HG03469 (cell line): ENCODE results near the gene CAMK1D.

Experiments used
- ATAC-seq: cut with Tn5 transposase; IDR thresholded peaks from one replicate; pipeline ENCODE4 v1.9.1; 2021; ENCODE audit warnings: mild to moderate bottlenecking, moderate library complexity, moderate number of reproducible peaks; ENCODE audit not compliant: unreplicated experiment

CAMK1D gene

GRCh38 chr10:12369982-12370381 is 20.6 kb downstream of the CAMK1D start:
- no peak for ATAC-seq

GRCh38 chr10:12372846-12373245 is 23.5 kb downstream of the CAMK1D start:
- ATAC-seq, result no peak

GRCh38 chr10:12375076-12375504 is 25.7 kb downstream of the CAMK1D start:
- no peak for ATAC-seq

- ATAC-seq, result no peak
Observed at GRCh38 chr10:12376211-12376610, 26.9 kb downstream of the CAMK1D start.

GRCh38 chr10:12377658-12378290 is 28.4 kb downstream of the CAMK1D start:
- ATAC-seq, result no peak

GRCh38 chr10:12380999-12381398 is 31.7 kb downstream of the CAMK1D start:
- ATAC-seq, result no peak

- no peak for ATAC-seq
Observed at GRCh38 chr10:12381536-12382156, 32.3 kb downstream of the CAMK1D start.

GRCh38 chr10:12382157-12382548 is 32.8 kb downstream of the CAMK1D start:
- ATAC-seq, result no peak

GRCh38 chr10:12382956-12383531 is 33.7 kb downstream of the CAMK1D start:
- ATAC-seq, result no peak

- ATAC-seq, result no peak
Observed at GRCh38 chr10:12384906-12385305, 35.6 kb downstream of the CAMK1D start.

GRCh38 chr10:12387561-12388210 is 38.3 kb downstream of the CAMK1D start:
- no peak for ATAC-seq

- ATAC-seq, result no peak
Observed at GRCh38 chr10:12388671-12389070, 39.3 kb downstream of the CAMK1D start.

GRCh38 chr10:12389154-12389734 is 39.9 kb downstream of the CAMK1D start:
- no peak for ATAC-seq

- no peak for ATAC-seq
Observed at GRCh38 chr10:12390733-12391132, 41.4 kb downstream of the CAMK1D start.

- no peak for ATAC-seq
Observed at GRCh38 chr10:12391206-12391605, 41.9 kb downstream of the CAMK1D start.

- no peak for ATAC-seq
Observed at GRCh38 chr10:12393831-12394230, 44.5 kb downstream of the CAMK1D start.

GRCh38 chr10:12394241-12395033 is 45.1 kb downstream of the CAMK1D start:
- ATAC-seq, result no peak

- no peak for ATAC-seq
Observed at GRCh38 chr10:12396093-12396492, 46.7 kb downstream of the CAMK1D start.

- no peak for ATAC-seq
Observed at GRCh38 chr10:12396567-12396966, 47.2 kb downstream of the CAMK1D start.

GRCh38 chr10:12397147-12397896 is 48.0 kb downstream of the CAMK1D start:
- ATAC-seq, result no peak
